ENCODE measurements around the gene MSRB3.

GRCh38 chr12:65275627-65276026 is 2.9 kb upstream of the MSRB3 start:
- no peak for TF ChIP-seq REST (IDR thresholded peaks at IDR 0.05)
- no peak for TF ChIP-seq YY1 (IDR thresholded peaks at IDR 0.05)
- TF ChIP-seq CTCF (IDR thresholded peaks at IDR 0.05; ENCODE audit: low read depth, low read length, missing input control) = no peak
- TF ChIP-seq RAD21 (IDR thresholded peaks at IDR 0.05) = no peak
- TF ChIP-seq TAF1 (conservative IDR thresholded peaks at IDR 0.05) = no peak
- TF ChIP-seq MAX (IDR thresholded peaks at IDR 0.05) = no peak
- TF ChIP-seq EGR1 (IDR thresholded peaks at IDR 0.05; ENCODE audit: low read depth in 2 of 2) = no peak
- TF ChIP-seq JUND (IDR thresholded peaks at IDR 0.05) = no peak

Data from liver (tissue), 3 donors.